K562 (cell line): ENCODE results near the gene OPRD1. TPM values are rescaled to one million over a fixed set of nuclear protein-coding genes. Genes with fewer than 3 reads are reported as not detected.

Source experiments
- ATAC-seq: fragments of 200-7000 bp; cut with Tn5 transposase; 3 replicates; pipeline ENCODE4 v1.9.1; 2020; ENCODE audit warnings: moderate library complexity
- BruUV-seq: library from RNA; stranded (reverse); fragments of 400-500 nt; replicated peaks from 2 replicates; lab custom pipeline; 2021; lab: Mats Ljungman, UMichigan
- CTCF ChIA-PET: fragments of 300-600 bp; formaldehyde crosslinking; extraction: SDS; loops from one replicate; lab custom pipeline; 2021; ENCODE audit warnings: low intra/inter-chr PET ratio; lab: Yijun Ruan, JAX
- POLR2A ChIA-PET: fragments of 300-600, 350-650 bp; sonication (Branson Sonifier 250); formaldehyde crosslinking; extraction: SDS; loops from one replicate; lab custom pipeline; 2021; ENCODE audit warnings: antibody characterized with exemption, inconsistent platforms; lab: Yijun Ruan, JAX
- DNase-seq, 4 experiments: peaks; one replicate each; pipeline versions ENCODE4 v3.0.0 to v3.0.0-alpha.2; 2011 to 2018; ENCODE audit warnings: low spot score in 3 of 4, mixed read lengths in 3 of 4; ENCODE audit errors: extremely low read depth in 1 of 4
- FAIRE-seq: peaks from 2 replicates; lab custom pipeline; 2011; peaks lifted over from hg19 to GRCh38; lab: Jason Lieb, UNC
- H2AFZ ChIP-seq: 2 replicates; pipeline ENCODE4 v1.6.0; 2011; ENCODE audit warnings: low read depth, low read length, control low read depth, inconsistent platforms
- H3K27ac ChIP-seq: fragments of 200-600 bp; 3 replicates; pipeline ENCODE4 v1.8.0; 2011; ENCODE audit warnings: low read depth, mild to moderate bottlenecking, control low read depth, inconsistent platforms, low read length, moderate library complexity, mixed read lengths; ENCODE audit errors: extremely low read depth
- H3K27me3 ChIP-seq, 2 experiments: fragments of 300-600 bp in 1 of 2; 2 replicates in 1 of 2; 3 replicates in 1 of 2; pipeline versions ENCODE4 v1.6.0 to v1.8.0; 2011; ENCODE audit warnings: inconsistent platforms in 2 of 2, low read length in 2 of 2, mild to moderate bottlenecking in 1 of 2, mixed read lengths in 1 of 2, moderate library complexity in 1 of 2; ENCODE audit not compliant: control insufficient read depth in 2 of 2, insufficient read depth in 2 of 2
- H3K36me3 ChIP-seq: fragments of 300-600 bp; 3 replicates; pipeline ENCODE4 v1.8.0; 2011; ENCODE audit warnings: mild to moderate bottlenecking, low read length, inconsistent platforms; ENCODE audit not compliant: control insufficient read depth, insufficient read depth
- H3K4me1 ChIP-seq, 2 experiments: fragments of 200-600 bp in 1 of 2; replicated peaks in 1 of 2; 2 replicates in 1 of 2; 3 replicates in 1 of 2; pipeline versions ENCODE4 v1.5.1 to v1.8.0; 2011; ENCODE audit warnings: inconsistent platforms in 2 of 2, low read length in 2 of 2, mild to moderate bottlenecking in 1 of 2, mixed read lengths in 1 of 2, moderate library complexity in 1 of 2; ENCODE audit not compliant: control insufficient read depth in 2 of 2, insufficient read depth in 2 of 2
- H3K4me2 ChIP-seq: 2 replicates; pipeline ENCODE4 v1.6.1; 2011; ENCODE audit warnings: low read length, control low read depth, inconsistent platforms, mixed read lengths; ENCODE audit not compliant: insufficient read depth
- H3K4me3 ChIP-seq: fragments of 200-600 bp; sonication (generic), shearing (Covaris generic); 2 replicates; pipeline ENCODE4 v1.5.1; 2016; ENCODE audit warnings: control low read depth, inconsistent platforms
- H3K79me2 ChIP-seq: fragments of 200-600 bp; 3 replicates; pipeline ENCODE4 v1.8.0; 2011; ENCODE audit warnings: low read length, inconsistent platforms; ENCODE audit not compliant: control insufficient read depth, insufficient read depth
- H3K9ac ChIP-seq, 2 experiments: 2 replicates each; pipeline versions ENCODE4 v1.6.0 to v1.6.1; 2011; ENCODE audit warnings: low read depth in 2 of 2, low read length in 2 of 2, control low read depth in 1 of 2, inconsistent platforms in 1 of 2, mild to moderate bottlenecking in 1 of 2, mixed read lengths in 1 of 2; ENCODE audit not compliant: insufficient read depth in 1 of 2
- H3K9me1 ChIP-seq: one replicate; pipeline ENCODE4 v1.6.0; 2011; ENCODE audit warnings: inconsistent platforms, mild to moderate bottlenecking, low read length, moderate library complexity; ENCODE audit not compliant: control insufficient read depth, insufficient read depth
- H3K9me3 ChIP-seq: replicated peaks from 2 replicates; pipeline ENCODE4 v1.5.1; 2011; ENCODE audit warnings: low read depth, low read length, inconsistent platforms; ENCODE audit not compliant: control insufficient read depth, insufficient read depth
- H4K20me1 ChIP-seq: replicated peaks from 2 replicates; pipeline ENCODE4 v1.6.1; 2011; ENCODE audit warnings: low read length, inconsistent platforms, mixed read lengths; ENCODE audit not compliant: control insufficient read depth, insufficient read depth
- ESRRB ChIP-seq: fragments of 250-450 bp; sonication (Bioruptor Pico); IDR thresholded peaks from 2 replicates; pipeline ENCODE4 v1.5.0; 2020; ENCODE audit warnings: mild to moderate bottlenecking, moderate library complexity, borderline replicate concordance
- ETV1 ChIP-seq: fragments of 450-650 bp; conservative IDR thresholded peaks from 2 replicates; pipeline ENCODE4 v1.6.1; 2016; ENCODE audit warnings: missing genetic modification characterization, control low read depth, low read depth, missing compliant biosample characterization
- FOXK1 ChIP-seq: sonication (generic); formaldehyde crosslinking; IDR thresholded peaks from 2 replicates; pipeline ENCODE4 v1.8.0; 2022; ENCODE audit warnings: missing genetic modification reagents, mild to moderate bottlenecking, borderline replicate concordance
- GABPB2 ChIP-seq: fragments of 250-450 bp; sonication (Bioruptor Pico); conservative IDR thresholded peaks from 2 replicates; pipeline ENCODE4 v1.5.1; 2021; ENCODE audit warnings: mild to moderate bottlenecking
- GTF2E2 ChIP-seq: fragments of 200-800 bp; sonication (Bioruptor generic); IDR thresholded peaks from 2 replicates; pipeline ENCODE4 v1.6.1; 2016; ENCODE audit warnings: missing genetic modification characterization, missing compliant biosample characterization
- GTF3C2 ChIP-seq: IDR thresholded peaks from 3 replicates; pipeline ENCODE4 v1.6.1; 2011; ENCODE audit warnings: borderline replicate concordance, mild to moderate bottlenecking, moderate library complexity; ENCODE audit not compliant: insufficient read length; ENCODE audit errors: extremely low read depth
- MECOM ChIP-seq: fragments of 250-450 bp; sonication (Bioruptor Pico); IDR thresholded peaks from 2 replicates; pipeline ENCODE4 v1.8.0; 2022; ENCODE audit warnings: inconsistent platforms
- MLLT1 ChIP-seq, 2 experiments: fragments of 450-650 bp; IDR thresholded peaks; 2 replicates each; pipeline ENCODE4 v1.6.1; 2016
- MYNN ChIP-seq, 2 experiments: sonication (generic); formaldehyde crosslinking in 1 of 2; IDR thresholded peaks; 2 replicates each; pipeline versions ENCODE4 v1.5.0 to v1.6.1; 2016 to 2020; ENCODE audit warnings: antibody characterized with exemption in 1 of 2, missing genetic modification reagents in 1 of 2
- NBN ChIP-seq: fragments of 450-650 bp; IDR thresholded peaks from 2 replicates; pipeline ENCODE4 v1.6.1; 2016; ENCODE audit warnings: low read depth, mild to moderate bottlenecking
- RBM25 ChIP-seq: fragments of 200-400 bp; formaldehyde crosslinking; IDR thresholded peaks from 2 replicates; pipeline ENCODE4 v1.6.1; 2018; ENCODE audit warnings: low read length, low read depth, moderate library complexity; ENCODE audit not compliant: severe bottlenecking
- SAFB ChIP-seq: fragments of 200-400 bp; formaldehyde crosslinking; IDR thresholded peaks from 2 replicates; pipeline ENCODE4 v1.6.1; 2017; ENCODE audit warnings: low read depth, low read length, borderline replicate concordance
- SOX6 ChIP-seq: fragments of 450-650 bp; IDR thresholded peaks from 2 replicates; pipeline ENCODE4 v1.6.1; 2014; ENCODE audit warnings: mild to moderate bottlenecking
- ZNF175 ChIP-seq: fragments of 200-800 bp; sonication (Bioruptor generic); IDR thresholded peaks from 2 replicates; pipeline ENCODE4 v1.6.1; 2016; ENCODE audit warnings: low read depth, mild to moderate bottlenecking, missing genetic modification characterization, missing compliant biosample characterization
- ZNF212 ChIP-seq: fragments of 450-650 bp; formaldehyde crosslinking; IDR thresholded peaks from 2 replicates; pipeline ENCODE4 v1.4.0; 2020; ENCODE audit warnings: mild to moderate bottlenecking
- WGBS: fragments of 100-300 bp; shearing (Covaris generic); methylation state at CpG from one replicate; pipeline ENCODE4 v1.1.6; 2016; ENCODE audit warnings: low coverage, mixed read lengths; ENCODE audit not compliant: insufficient coverage; ENCODE audit errors: missing lambda C conversion rate; 5-methylcytosine and 5-hydroxymethylcytosine counted together
- in situ Hi-C: fragments of 300-500 bp; cut with MboI; formaldehyde crosslinking; loops from 4 replicates; pipeline ENCODE4 v1.15.0; 2018; ENCODE audit warnings: inconsistent platforms, mixed read lengths
- intact Hi-C: fragments of 100-400 bp; cut with micrococcal nuclease; formaldehyde crosslinking; loops from 2 replicates; pipeline ENCODE4 v1.14.2; 2022
- polyA plus RNA-seq, 8 experiments: library from polyadenylated mRNA; depleted of rRNA in 4 of 8; stranded (reverse) in 5 of 8; unstranded in 3 of 8; fragments of >200 nt; fragmentation: Nextera tagmentation in 2 of 8; fragmentation: Illumina TruSeq in 1 of 8; extraction: Ambion mirVana in 2 of 8; extraction: Trizol in 1 of 8; gene quantifications; 2 replicates each; pipeline versions ENCODE4 v1.2.1 to v1.2.3, GENCODE V29; 2011 to 2014; ENCODE audit warnings: inconsistent platforms in 1 of 8, missing spikeins in 1 of 8
- total RNA-seq, 7 experiments: library from RNA; depleted of rRNA in 6 of 7; stranded (reverse); fragments of >200 nt in 6 of 7; fragmentation: Illumina TruSeq in 2 of 7; extraction: Trizol in 2 of 7; gene quantifications; 2 replicates each; pipeline versions ENCODE4 v1.2.1 to v1.2.3, GENCODE V29; 2011 to 2021; ENCODE audit warnings: low replicate concordance in 1 of 7

OPRD1 gene
- total and polyA plus RNA-seq, 9 of the 15 experiments (the other 6 are each of a cell fraction or from before 2014, with no cell fraction given) = under 0.01 to 0.03 (median under 0.01) TPM; not detected in 6

GRCh38 chr1:28883242-28883616, 71.3 kb downstream of the OPRD1 start:
- H3K9me1 ChIP-seq = no peaks in the 10 kb centered on the region
- no peaks in the 10 kb centered on the region for H3K9me3 ChIP-seq
- DNase-seq = no peak
- H3K4me1 ChIP-seq = peaks cover 49 to 67% of the 10 kb centered on the region in 2 experiments
- no peak for ATAC-seq
- H4K20me1 ChIP-seq = no peaks in the 10 kb centered on the region; the same call in 1 of the 2 replicates
- BruUV-seq = no TSS peak
- peak overlapping the region; percentile 98 for H3K27ac ChIP-seq
- intact Hi-C loops = loop anchor here (1.0 to 5.0 kb wide), 2 partner anchors 99 to 299 kb away; no protein-coding TSS in a partner anchor
- FAIRE-seq = no peak
- peaks cover 27% of the 10 kb centered on the region for H3K79me2 ChIP-seq
- H2AFZ ChIP-seq = peak overlapping the region; percentile 82
- H3K9ac ChIP-seq = peak overlapping the region; percentile 82 to 83; a peak in 3 of 4 replicates
- WGBS = 11% methylated on average over 1 of the region's 1 CpG
- in situ Hi-C loops = loop anchor here (5.0 kb wide), 2 partner anchors 149 to 314 kb away; no protein-coding TSS in a partner anchor
- peak overlapping the region; percentile 82 for H3K4me2 ChIP-seq
- CTCF ChIA-PET = interaction anchor here (1.0 to 4.0 kb wide), 3 partner anchors 138 to 319 kb away, joined by 4 to 61 read pairs (median 35); no protein-coding TSS in a partner anchor
- no peaks in the 10 kb centered on the region for H3K27me3 ChIP-seq
- H3K4me3 ChIP-seq = peak overlapping the region; percentile 6; the same call in 1 of the 2 replicates
- POLR2A ChIA-PET = interaction anchor here (0.9 to 4.6 kb wide), 11 partner anchors 11 to 314 kb away, joined by 3 to 68 read pairs (median 11); partner anchors contain the start of gene SRSF4
- H3K36me3 ChIP-seq = no peaks in the 10 kb centered on the region
- TF ChIP-seq MYNN (IDR thresholded peaks at IDR 0.05) (no peak), MYNN (CRISPR knock-in tag; IDR thresholded peaks at IDR 0.05) (no peak), GTF2E2 (tag) (0 out of 2 replicates have a peak, but pooled peaks have one; percentile 10), FOXK1 (CRISPR knock-in tag) (no peak), NBN (no peak), RBM25 (peak; percentile 97), GABPB2 (CRISPR knock-in tag) (no peak), SOX6 (no peak), ZNF175 (CRISPR knock-in tag) (no peak), MECOM (peak; percentile 73; the same call in 1 of the 2 replicates), MLLT1 (IDR thresholded peaks at IDR 0.05) (peak in 1 of 2 experiments; percentile 58; a peak in 1 of 4 replicates), SAFB (no peak), ZNF212 (CRISPR knock-in tag) (no peak), ESRRB (CRISPR knock-in tag) (no peak), ETV1 (no peak), GTF3C2 (peak; percentile 65)
